IPS-20b (cell line): Measurements from ENCODE around the gene IFITM2.
A peak's percentile ranks its signal among the peaks of the same experiment; 100 is the strongest.

Source experiments
- H3K27ac ChIP-seq: one replicate; pipeline ENCODE4 v1.5.1; 2013; ENCODE audit warnings: low read length
- H3K27me3 ChIP-seq: 2 replicates; pipeline ENCODE4 v1.6.1; 2013; ENCODE audit warnings: mild to moderate bottlenecking, low read length, inconsistent platforms; ENCODE audit not compliant: insufficient read depth
- H3K36me3 ChIP-seq: 2 replicates; pipeline ENCODE4 v1.6.1; 2013; ENCODE audit warnings: low read depth, mild to moderate bottlenecking, inconsistent platforms, low read length, moderate library complexity; ENCODE audit not compliant: insufficient read depth
- H3K4me1 ChIP-seq: 2 replicates; pipeline ENCODE4 v1.6.1; 2013; ENCODE audit warnings: mild to moderate bottlenecking, control low read depth, inconsistent platforms, low read length, moderate library complexity; ENCODE audit not compliant: insufficient read depth
- H3K4me3 ChIP-seq: 2 replicates; pipeline ENCODE4 v1.5.1; 2013; ENCODE audit warnings: mild to moderate bottlenecking, low read length, inconsistent platforms
- H3K9ac ChIP-seq: 2 replicates; pipeline ENCODE4 v1.6.1; 2013; ENCODE audit warnings: low read depth, mild to moderate bottlenecking, inconsistent platforms, low read length, moderate library complexity
- H3K9me3 ChIP-seq: 2 replicates; pipeline ENCODE4 v1.6.1; 2013; ENCODE audit warnings: mild to moderate bottlenecking, low read depth, low read length, inconsistent platforms; ENCODE audit not compliant: insufficient read depth

Gene IFITM2

DNA sequence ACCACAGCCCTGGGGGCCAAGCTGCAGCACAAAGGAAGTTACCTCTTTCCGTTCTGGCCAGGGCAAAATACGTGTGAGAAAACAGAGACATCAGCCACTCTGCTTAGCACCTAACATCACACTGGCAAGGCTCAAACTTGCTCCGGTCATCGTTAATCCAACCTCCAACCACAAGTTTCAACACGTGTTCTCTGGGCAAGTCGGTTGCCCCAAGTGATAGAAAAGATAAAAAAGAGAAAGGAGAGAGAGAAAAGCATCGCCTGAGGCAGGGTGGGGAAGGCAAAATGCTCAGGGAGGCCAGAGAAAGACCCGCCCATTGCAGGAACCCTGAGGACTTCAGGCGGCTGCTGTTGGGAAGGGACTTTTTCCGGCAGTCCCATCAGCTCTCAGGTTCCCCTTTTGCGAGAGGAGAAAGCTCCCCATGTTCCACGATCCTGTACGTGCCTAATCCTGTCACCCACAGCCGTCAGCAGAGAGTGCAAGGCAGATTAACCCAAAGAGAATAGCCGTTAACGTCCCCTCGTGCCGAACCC is 43.2 kb downstream of the IFITM2 start:
- Histone ChIP-seq H3K36me3 (no peaks in the 10 kb centered on the region), H3K9ac (no peak overlapping the region), H3K27me3 (0 out of 2 replicates have a peak, but pooled peaks cover 5% of the 10 kb centered on the region), H3K9me3 (no peaks in the 10 kb centered on the region), H3K4me1 (peaks cover 15% of the 10 kb centered on the region; the same call in 1 of the 2 replicates), H3K27ac (no peak overlapping the region), H3K4me3 (no peak overlapping the region)

DNA sequence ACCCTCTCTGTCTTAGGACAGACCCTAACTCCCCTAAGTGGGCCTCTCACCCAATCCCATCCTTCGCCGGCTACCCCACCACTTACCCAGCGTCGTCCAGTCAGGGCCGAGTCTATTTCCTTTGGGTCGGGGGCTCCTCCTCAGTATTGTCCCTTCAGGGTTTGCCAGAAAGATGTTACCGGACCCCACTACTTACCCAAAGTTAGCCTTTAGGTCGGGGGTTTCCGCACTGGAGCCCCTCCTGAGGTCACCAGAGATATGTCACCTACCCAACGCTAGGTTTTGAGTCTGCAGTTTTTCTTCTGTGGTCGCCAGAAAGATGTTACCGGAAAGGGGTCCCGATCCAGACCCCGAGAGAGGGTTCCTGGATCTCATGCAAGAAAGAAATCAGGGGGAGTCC is 43.8 kb downstream of the IFITM2 start:
- Histone ChIP-seq H3K4me1 (peaks cover 15% of the 10 kb centered on the region; the same call in 1 of the 2 replicates), H3K9me3 (no peaks in the 10 kb centered on the region), H3K9ac (no peak overlapping the region), H3K36me3 (no peaks in the 10 kb centered on the region), H3K27me3 (0 out of 2 replicates have a peak, but pooled peaks cover 5% of the 10 kb centered on the region), H3K4me3 (no peak overlapping the region), H3K27ac (no peak overlapping the region)

DNA sequence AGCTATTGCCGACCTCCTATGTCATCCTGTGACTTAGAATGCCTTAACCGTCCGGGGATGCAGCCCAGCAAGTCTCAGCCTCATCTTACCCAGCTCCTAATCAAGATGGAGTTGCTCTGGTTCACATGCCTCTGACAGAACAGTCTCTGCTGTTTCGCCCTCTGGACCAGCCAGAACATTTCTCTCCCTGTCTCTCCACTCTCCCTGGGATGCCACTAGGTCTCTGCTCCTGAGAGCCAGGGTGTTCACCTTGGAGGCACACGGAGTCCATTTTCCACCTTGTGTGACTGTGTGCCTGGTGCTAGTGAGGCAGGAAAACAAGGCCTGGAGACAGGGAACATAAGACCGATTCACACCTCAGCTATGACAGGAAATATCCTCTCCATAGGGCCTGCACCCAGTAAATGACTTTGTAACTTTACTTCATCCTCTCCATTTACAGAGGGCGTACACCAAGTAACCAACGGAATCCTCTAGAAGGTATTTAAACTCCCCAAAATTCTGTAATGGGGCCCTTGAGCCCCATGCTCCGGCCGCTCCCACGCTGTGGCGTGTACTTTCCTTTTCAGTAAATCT is 44.9 kb downstream of the IFITM2 start:
- no peak overlapping the region for H3K27ac ChIP-seq
- no peaks in the 10 kb centered on the region for H3K9me3 ChIP-seq
- H3K27me3 ChIP-seq: 0 out of 2 replicates have a peak, but pooled peaks cover 5% of the 10 kb centered on the region
- H3K9ac ChIP-seq: no peak overlapping the region
- peaks cover 15% of the 10 kb centered on the region; the same call in 1 of the 2 replicates for H3K4me1 ChIP-seq
- H3K4me3 ChIP-seq: no peak overlapping the region
- H3K36me3 ChIP-seq: no peaks in the 10 kb centered on the region

DNA sequence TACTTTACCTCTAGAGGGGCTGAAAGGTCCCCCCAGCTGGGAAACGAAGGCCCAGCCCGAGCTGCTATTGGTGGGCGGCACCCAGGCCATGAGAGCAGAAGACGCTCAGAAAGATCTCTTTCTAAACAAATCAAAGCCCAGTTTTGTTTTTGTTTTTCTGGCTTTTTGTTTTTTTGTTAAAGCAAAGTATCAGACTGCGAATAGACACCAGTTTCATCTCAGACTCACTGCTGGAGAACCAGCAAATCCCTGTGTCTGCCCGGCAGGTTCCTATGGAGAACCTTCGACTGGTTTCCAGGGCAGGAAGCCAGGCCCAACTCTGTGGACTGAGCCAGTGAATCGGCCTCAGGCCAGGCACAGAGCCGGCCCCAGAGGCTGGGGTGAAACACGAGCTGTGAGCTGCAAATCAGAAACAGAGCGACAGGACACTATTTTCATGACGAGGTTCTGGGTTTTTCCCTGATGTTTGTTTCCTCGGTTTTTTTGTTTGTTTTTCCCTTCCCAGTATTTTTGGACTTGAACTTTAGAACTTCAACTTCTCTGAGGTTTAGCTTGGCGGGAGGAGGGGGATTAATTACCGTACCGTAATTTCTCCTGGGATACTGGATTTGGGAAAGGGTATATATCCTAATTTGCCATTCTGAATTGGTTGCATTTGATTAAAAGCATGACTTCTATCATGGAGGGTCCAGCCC is 45.7 kb downstream of the IFITM2 start:
- 0 out of 2 replicates have a peak, but pooled peaks cover 5% of the 10 kb centered on the region for H3K27me3 ChIP-seq
- no peaks in the 10 kb centered on the region for H3K36me3 ChIP-seq
- H3K4me1 ChIP-seq: peaks cover 15% of the 10 kb centered on the region; the same call in 1 of the 2 replicates
- H3K4me3 ChIP-seq: no peak overlapping the region
- H3K9ac ChIP-seq: peak overlapping the region; percentile 13; the same call in 1 of the 2 replicates
- no peaks in the 10 kb centered on the region for H3K9me3 ChIP-seq
- no peak overlapping the region for H3K27ac ChIP-seq

DNA sequence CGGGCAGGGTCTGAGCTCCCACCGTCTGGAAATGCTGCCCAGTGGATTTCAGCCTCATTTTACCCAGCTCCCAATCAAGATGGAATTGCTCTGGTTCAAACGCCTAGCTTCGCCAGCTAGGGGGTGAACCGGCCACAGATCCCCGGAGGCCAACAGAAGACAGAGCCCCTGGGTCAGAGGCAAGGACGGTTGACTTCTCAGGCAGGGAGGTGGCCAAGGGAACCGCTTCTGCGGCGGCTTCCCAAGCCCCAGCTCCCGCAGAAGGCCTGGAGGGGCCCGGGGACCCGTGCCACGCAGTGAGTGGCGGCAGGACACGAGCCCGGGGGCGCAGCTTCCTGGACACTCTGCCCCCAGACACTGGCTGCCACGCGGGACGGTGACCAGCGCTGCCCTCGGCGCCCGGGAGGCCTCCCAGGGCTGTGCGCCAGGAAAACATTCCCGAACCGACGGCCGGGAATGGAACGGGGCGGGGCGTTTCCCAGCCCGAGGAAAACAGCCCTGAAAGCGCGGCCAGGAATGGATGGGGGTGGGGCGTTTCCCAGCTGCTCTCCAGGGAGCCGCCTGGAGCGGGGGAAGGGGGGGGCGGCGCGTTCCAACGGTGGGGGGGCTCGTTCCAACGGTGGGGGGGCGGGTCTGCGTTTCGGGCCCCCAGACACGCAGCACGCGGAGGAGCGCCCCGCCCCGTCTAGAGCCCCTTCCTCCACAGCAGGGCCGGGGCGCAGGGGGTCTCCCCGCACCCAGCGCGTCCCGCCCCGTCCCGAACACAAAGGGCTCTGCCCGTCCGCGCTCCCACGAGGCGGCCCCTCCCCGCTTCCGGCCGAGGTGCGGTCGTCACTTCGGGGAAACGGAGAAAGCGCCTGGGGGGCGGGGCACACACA is 48.2 kb downstream of the IFITM2 start:
- Histone ChIP-seq H3K27ac (peak overlapping the region; percentile 84), H3K9me3 (peaks cover 7% of the 10 kb centered on the region), H3K4me1 (peaks cover 15% of the 10 kb centered on the region; the same call in 1 of the 2 replicates), H3K9ac (peak overlapping the region; percentile 78), H3K36me3 (no peaks in the 10 kb centered on the region), H3K27me3 (0 out of 2 replicates have a peak, but pooled peaks cover under 1% of the 10 kb centered on the region), H3K4me3 (peak overlapping the region; percentile 33; the same call in 1 of the 2 replicates)

DNA sequence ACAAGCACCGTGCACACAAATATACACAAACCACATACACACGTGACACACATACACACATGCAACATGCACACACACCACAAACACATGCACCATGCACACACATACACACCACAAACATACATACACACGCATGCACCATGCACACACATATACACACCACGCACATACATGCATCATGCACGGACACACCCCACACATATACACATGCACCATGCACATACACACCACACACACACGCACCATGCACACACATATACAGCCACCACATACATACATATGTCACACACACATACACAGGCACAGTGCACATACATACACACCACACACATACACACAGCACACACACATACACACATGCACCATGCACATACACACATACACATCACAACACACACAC is 49.0 kb downstream of the IFITM2 start:
- no peak overlapping the region for H3K9ac ChIP-seq
- H3K27ac ChIP-seq: no peak overlapping the region
- H3K36me3 ChIP-seq: no peaks in the 10 kb centered on the region
- no peaks in the 10 kb centered on the region for H3K27me3 ChIP-seq
- H3K9me3 ChIP-seq: peaks cover 13% of the 10 kb centered on the region
- H3K4me3 ChIP-seq: no peak overlapping the region
- peaks cover 15% of the 10 kb centered on the region; the same call in 1 of the 2 replicates for H3K4me1 ChIP-seq

DNA sequence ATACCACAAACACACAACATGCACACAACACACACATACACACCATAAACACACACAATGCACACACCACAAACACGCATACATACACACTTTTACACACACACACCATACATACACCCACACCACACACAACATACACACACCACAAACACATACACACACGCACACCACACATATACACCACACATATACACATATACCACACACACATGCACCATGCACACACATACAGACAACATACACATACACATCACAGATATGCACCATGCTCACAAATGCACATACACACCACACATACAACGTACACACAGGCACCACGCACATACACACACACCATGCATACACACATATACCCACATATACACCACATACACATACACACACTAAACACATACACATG is 50.0 kb downstream of the IFITM2 start:
- Histone ChIP-seq H3K4me1 (peaks cover 15% of the 10 kb centered on the region; the same call in 1 of the 2 replicates), H3K4me3 (no peak overlapping the region), H3K27ac (no peak overlapping the region), H3K27me3 (no peaks in the 10 kb centered on the region), H3K9me3 (peaks cover 13% of the 10 kb centered on the region), H3K9ac (no peak overlapping the region), H3K36me3 (no peaks in the 10 kb centered on the region)

DNA sequence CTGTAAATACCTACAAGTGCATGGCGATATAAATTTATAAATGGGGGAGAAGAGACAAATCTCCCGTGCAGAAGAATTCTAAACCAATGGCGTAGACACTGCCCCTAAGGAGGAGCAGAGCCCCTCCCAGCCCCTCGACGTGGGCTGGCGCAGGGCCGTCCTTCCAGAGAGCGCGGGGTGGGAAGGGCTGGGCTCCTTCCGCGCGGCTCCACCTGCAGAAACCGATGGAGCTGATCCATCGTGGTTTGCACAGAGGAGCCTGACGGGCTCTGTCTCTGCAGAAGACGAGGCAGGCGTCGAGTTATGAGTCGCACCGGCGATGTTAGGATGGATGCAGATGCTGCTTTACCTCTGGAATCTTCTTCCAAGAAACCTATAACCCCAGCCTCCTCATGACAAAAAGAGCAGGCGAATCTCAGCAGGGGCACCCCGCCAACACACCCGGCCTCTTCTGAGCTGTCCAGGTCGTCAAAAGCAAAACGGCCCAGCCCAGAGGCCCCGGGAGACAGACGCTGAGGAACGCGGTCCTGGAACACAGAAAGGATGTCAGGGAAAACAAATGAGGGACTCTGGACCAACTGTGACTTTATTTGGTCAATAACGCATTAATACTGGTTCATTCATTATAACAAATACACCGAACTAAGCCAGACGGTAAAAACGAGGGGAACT is 50.6 kb downstream of the IFITM2 start:
- H3K4me1 ChIP-seq: peaks cover 11% of the 10 kb centered on the region; the same call in 1 of the 2 replicates
- H3K27ac ChIP-seq: no peak overlapping the region
- no peaks in the 10 kb centered on the region for H3K36me3 ChIP-seq
- no peaks in the 10 kb centered on the region for H3K27me3 ChIP-seq
- peaks cover 13% of the 10 kb centered on the region for H3K9me3 ChIP-seq
- H3K9ac ChIP-seq: no peak overlapping the region
- H3K4me3 ChIP-seq: no peak overlapping the region
